ENCODE data around the gene RPL35A.

The RPL35A gene

GRCh38 chr3:197951392-197951990 lies 1.5 kb downstream of the RPL35A start:
- 0 out of 2 replicates have a peak overlapping the region, but pooled peaks have one; percentile 67 for H3K27ac ChIP-seq (ENCODE audit: low read depth, low read length)
- no peaks in the 10 kb centered on the region for H3K9me3 ChIP-seq (ENCODE audit: control insufficient read depth, insufficient read depth, low read length)
- no peaks in the 10 kb centered on the region for H3K9me2 ChIP-seq (replicated peaks; ENCODE audit: control insufficient read depth, low read length)
- peaks cover 36% of the 10 kb centered on the region for H3K4me1 ChIP-seq (ENCODE audit: control insufficient read depth, low read length)
- TF ChIP-seq EZH2phosphoT487 (IDR thresholded peaks at IDR 0.05; ENCODE audit: borderline replicate concordance, low read length), result no peak
- TF ChIP-seq CTCF (IDR thresholded peaks at IDR 0.05; ENCODE audit: low read depth, low read length, poor library complexity, severe bottlenecking), result no peak
- H3K4me2 ChIP-seq (ENCODE audit: low read length), result peak overlapping the region; percentile 89
- H3K4me3 ChIP-seq (ENCODE audit: low read length), result peak overlapping the region; percentile 94
- peaks cover 49% of the 10 kb centered on the region for H3K79me2 ChIP-seq (ENCODE audit: control insufficient read depth, low read length)
- H3K27me3 ChIP-seq (ENCODE audit: control insufficient read depth, low read length), result no peaks in the 10 kb centered on the region; the same call in 1 of the 2 replicates
- H4K20me1 ChIP-seq (ENCODE audit: control insufficient read depth, insufficient read depth, low read depth, low read length), result peaks cover 6% of the 10 kb centered on the region; the same call in 1 of the 2 replicates
- H3K36me3 ChIP-seq (ENCODE audit: control insufficient read depth, low read length), result peaks cover 65% of the 10 kb centered on the region
- H3F3A ChIP-seq (ENCODE audit: control insufficient read depth, insufficient read depth), result peaks cover 56% of the 10 kb centered on the region

GRCh38 chr3:197952440-197952839 lies 2.5 kb downstream of the RPL35A start:
- H3K4me2 ChIP-seq (ENCODE audit: low read length), result peak overlapping the region; percentile 89
- H3F3A ChIP-seq (ENCODE audit: control insufficient read depth, insufficient read depth), result peaks cover 66% of the 10 kb centered on the region
- no peaks in the 10 kb centered on the region for H3K9me2 ChIP-seq (replicated peaks; ENCODE audit: control insufficient read depth, low read length)
- H3K36me3 ChIP-seq (ENCODE audit: control insufficient read depth, low read length), result peaks cover 74% of the 10 kb centered on the region
- H3K27me3 ChIP-seq (ENCODE audit: control insufficient read depth, low read length), result no peaks in the 10 kb centered on the region; the same call in 1 of the 2 replicates
- no peak overlapping the region for H3K27ac ChIP-seq (ENCODE audit: low read depth, low read length)
- peak overlapping the region; percentile 30; the same call in 1 of the 2 replicates for H3K4me3 ChIP-seq (ENCODE audit: low read length)
- H3K79me2 ChIP-seq (ENCODE audit: control insufficient read depth, low read length), result peaks cover 49% of the 10 kb centered on the region
- TF ChIP-seq EZH2phosphoT487 (IDR thresholded peaks at IDR 0.05; ENCODE audit: borderline replicate concordance, low read length) (no peak), CTCF (IDR thresholded peaks at IDR 0.05; ENCODE audit: low read depth, low read length, poor library complexity, severe bottlenecking) (no peak)
- peaks cover 6% of the 10 kb centered on the region; the same call in 1 of the 2 replicates for H4K20me1 ChIP-seq (ENCODE audit: control insufficient read depth, insufficient read depth, low read depth, low read length)
- no peaks in the 10 kb centered on the region for H3K9me3 ChIP-seq (ENCODE audit: control insufficient read depth, insufficient read depth, low read length)
- H3K4me1 ChIP-seq (ENCODE audit: control insufficient read depth, low read length), result peaks cover 36% of the 10 kb centered on the region

- H3K79me2 ChIP-seq (ENCODE audit: control insufficient read depth, low read length), result peaks cover 49% of the 10 kb centered on the region
- peaks cover 74% of the 10 kb centered on the region for H3F3A ChIP-seq (ENCODE audit: control insufficient read depth, insufficient read depth)
Measured at GRCh38 chr3:197953325-197953724, 3.3 kb downstream of the RPL35A start.

More at GRCh38 chr3:197953325-197953724, 3.3 kb downstream of the RPL35A start:
- Histone ChIP-seq H3K9me3 (ENCODE audit: control insufficient read depth, insufficient read depth, low read length) (no peaks in the 10 kb centered on the region), H3K27me3 (ENCODE audit: control insufficient read depth, low read length) (no peaks in the 10 kb centered on the region; the same call in 1 of the 2 replicates), H3K4me2 (ENCODE audit: low read length) (peak overlapping the region; percentile 3), H3K4me1 (ENCODE audit: control insufficient read depth, low read length) (peaks cover 43% of the 10 kb centered on the region), H3K36me3 (ENCODE audit: control insufficient read depth, low read length) (peaks cover 81% of the 10 kb centered on the region), H3K27ac (ENCODE audit: low read depth, low read length) (no peak overlapping the region), H3K4me3 (ENCODE audit: low read length) (no peak overlapping the region), H4K20me1 (ENCODE audit: control insufficient read depth, insufficient read depth, low read depth, low read length) (peaks cover 6% of the 10 kb centered on the region; the same call in 1 of the 2 replicates), H3K9me2 (replicated peaks; ENCODE audit: control insufficient read depth, low read length) (no peaks in the 10 kb centered on the region)
- TF ChIP-seq EZH2phosphoT487 (IDR thresholded peaks at IDR 0.05; ENCODE audit: borderline replicate concordance, low read length) (no peak), CTCF (IDR thresholded peaks at IDR 0.05; ENCODE audit: low read depth, low read length, poor library complexity, severe bottlenecking) (no peak)

Measured in DOHH2 (cell line).